Measurements from ENCODE around the gene PMAIP1.
"Not testable (repeated sequence)": the region's sequence is repeated elsewhere in the genome, so short reads cannot be mapped to it uniquely, and the experiment has no call there.

PMAIP1 gene

GRCh38 chr18:59885579-59886163 is 14.1 kb upstream of the PMAIP1 start:
- peak; percentile 36 for DNase-seq

GRCh38 chr18:59886399-59886798 is 13.4 kb upstream of the PMAIP1 start:
- DNase-seq, result not testable (repeated sequence)

GRCh38 chr18:59892123-59892522 is 7.7 kb upstream of the PMAIP1 start:
- no peak for DNase-seq

GRCh38 chr18:59893971-59894370 is 5.8 kb upstream of the PMAIP1 start:
- no peak for DNase-seq

- no peak for DNase-seq
Measured at GRCh38 chr18:59897321-59897954, 2.4 kb upstream of the PMAIP1 start.

GRCh38 chr18:59898093-59898492 is 1.7 kb upstream of the PMAIP1 start:
- DNase-seq, result no peak

- DNase-seq, result no peak
Measured at GRCh38 chr18:59898609-59899297, 1.0 kb upstream of the PMAIP1 start.

- DNase-seq, result peak; percentile 82
Measured at GRCh38 chr18:59900222-59901128, 679 bp downstream of the PMAIP1 start.

GRCh38 chr18:59902131-59902992 is 2.6 kb downstream of the PMAIP1 start:
- peak; percentile 52 for DNase-seq

- DNase-seq, result no peak
Measured at GRCh38 chr18:59902993-59903610, 3.3 kb downstream of the PMAIP1 start.

GRCh38 chr18:59904011-59904601 is 4.3 kb downstream of the PMAIP1 start:
- DNase-seq, result no peak

- DNase-seq, result no peak
Measured at GRCh38 chr18:59905686-59906091, 5.9 kb downstream of the PMAIP1 start.

- no peak for DNase-seq
Measured at GRCh38 chr18:59906203-59906602, 6.4 kb downstream of the PMAIP1 start.

GRCh38 chr18:59907172-59907571 is 7.4 kb downstream of the PMAIP1 start:
- no peak for DNase-seq

- no peak for DNase-seq
Measured at GRCh38 chr18:59907660-59908059, 7.9 kb downstream of the PMAIP1 start.

GRCh38 chr18:59908799-59909198 is 9.0 kb downstream of the PMAIP1 start:
- no peak for DNase-seq

- no peak for DNase-seq
Measured at GRCh38 chr18:59909289-59910036, 9.7 kb downstream of the PMAIP1 start.

GRCh38 chr18:59910967-59911366 is 11.2 kb downstream of the PMAIP1 start:
- no peak for DNase-seq

- no peak for DNase-seq
Measured at GRCh38 chr18:59911600-59911999, 11.8 kb downstream of the PMAIP1 start.

- no peak for DNase-seq
Measured at GRCh38 chr18:59912007-59912550, 12.3 kb downstream of the PMAIP1 start.
